HepG2 (cell line): ENCODE results near the gene EFS. TPM values are rescaled to one million over a fixed set of nuclear protein-coding genes. Genes with fewer than 3 reads are reported as not detected.

Source experiments
- ARHGAP35 ChIP-seq: sonication (generic); formaldehyde crosslinking; IDR thresholded peaks from 2 replicates; pipeline ENCODE4 v1.9.0; 2022; ENCODE audit warnings: mild to moderate bottlenecking, inconsistent platforms, moderate library complexity, missing genetic modification reagents, borderline replicate concordance
- FIP1L1 ChIP-seq: fragments of 200-400 bp; formaldehyde crosslinking; IDR thresholded peaks from 2 replicates; pipeline ENCODE4 v1.6.1; 2018; ENCODE audit warnings: low read depth, mild to moderate bottlenecking, low read length, moderate library complexity, borderline replicate concordance; ENCODE audit not compliant: insufficient read depth
- HOXA3 ChIP-seq: sonication (generic); formaldehyde crosslinking; IDR thresholded peaks from 2 replicates; pipeline ENCODE4 v1.5.0; 2020; ENCODE audit warnings: missing genetic modification reagents
- IRF2 ChIP-seq: IDR thresholded peaks from 2 replicates; pipeline ENCODE4 v1.6.1; 2018; ENCODE audit warnings: missing genetic modification reagents, missing compliant biosample characterization
- MTA1 ChIP-seq: sonication (generic); formaldehyde crosslinking; IDR thresholded peaks from 2 replicates; pipeline ENCODE4 v1.4.0; 2020; ENCODE audit warnings: missing genetic modification reagents, mild to moderate bottlenecking, borderline replicate concordance
- NR2F6 ChIP-seq, 2 experiments: IDR thresholded peaks; 2 replicates each; pipeline ENCODE4 v1.6.1; 2016; ENCODE audit warnings: antibody characterized with exemption in 1 of 2, mild to moderate bottlenecking in 1 of 2
- PRPF4 ChIP-seq: fragments of 200-400 bp; formaldehyde crosslinking; IDR thresholded peaks from 2 replicates; pipeline ENCODE4 v1.6.1; 2016; ENCODE audit warnings: low read length, low read depth; ENCODE audit not compliant: poor library complexity, severe bottlenecking
- SALL2 ChIP-seq: sonication (generic); formaldehyde crosslinking; IDR thresholded peaks from 2 replicates; pipeline ENCODE4 v1.8.1; 2023; ENCODE audit warnings: mild to moderate bottlenecking, missing genetic modification reagents, inconsistent platforms
- THAP11 ChIP-seq: IDR thresholded peaks from 2 replicates; pipeline ENCODE4 v1.6.1; 2016; ENCODE audit warnings: missing biosample characterization, missing genetic modification reagents
- YEATS2 ChIP-seq: sonication (generic); formaldehyde crosslinking; IDR thresholded peaks from 2 replicates; pipeline ENCODE4 v1.4.0; 2020; ENCODE audit warnings: missing genetic modification reagents, borderline replicate concordance
- ZNF138 ChIP-seq: sonication (generic); formaldehyde crosslinking; IDR thresholded peaks from 2 replicates; pipeline ENCODE4 v1.5.0; 2020; ENCODE audit warnings: mild to moderate bottlenecking, low read depth, missing genetic modification reagents
- ZNF343 ChIP-seq: sonication (generic); formaldehyde crosslinking; IDR thresholded peaks from 2 replicates; pipeline ENCODE4 v1.4.0; 2020; ENCODE audit warnings: mild to moderate bottlenecking, missing genetic modification reagents
- ZNF614 ChIP-seq: IDR thresholded peaks from 2 replicates; pipeline ENCODE4 v1.6.1; 2018; ENCODE audit warnings: missing biosample characterization, missing genetic modification reagents, inconsistent platforms, borderline replicate concordance
- ZNF660 ChIP-seq: sonication (generic); formaldehyde crosslinking; IDR thresholded peaks from 2 replicates; pipeline ENCODE4 v1.5.1; 2020; ENCODE audit warnings: mild to moderate bottlenecking, low read depth, missing genetic modification reagents, borderline replicate concordance
- ZNF713 ChIP-seq: sonication (generic); formaldehyde crosslinking; IDR thresholded peaks from 2 replicates; pipeline ENCODE4 v1.4.0; 2020; ENCODE audit warnings: mild to moderate bottlenecking, missing genetic modification reagents
- ZNF788 ChIP-seq: sonication (generic); formaldehyde crosslinking; IDR thresholded peaks from 2 replicates; pipeline ENCODE4 v1.5.0; 2020; ENCODE audit warnings: mild to moderate bottlenecking, missing genetic modification reagents, borderline replicate concordance
- polyA plus RNA-seq, 8 experiments: library from polyadenylated mRNA; depleted of rRNA in 3 of 8; stranded (reverse) in 7 of 8; unstranded in 1 of 8; fragments of >200 nt; fragmentation: Illumina TruSeq in 4 of 8; extraction: Trizol in 4 of 8; gene quantifications; 2 replicates each; pipeline versions ENCODE4 v1.2.1 to v1.2.3, GENCODE V29; 2011 to 2016; ENCODE audit warnings: low read depth in 4 of 8, missing spikeins in 1 of 8, mixed read lengths in 1 of 8; ENCODE audit not compliant: insufficient read depth in 1 of 8
- total RNA-seq, 5 experiments: library from RNA; depleted of rRNA; stranded (reverse); fragments of >200 nt; fragmentation: Illumina TruSeq; extraction: Trizol; gene quantifications; 2 replicates each; pipeline ENCODE4 v1.2.3, GENCODE V29; 2016; ENCODE audit warnings: low read depth in 1 of 5
- TF ChIP-seq, protein P1 (sequence below), 2 experiments: fragments of 450-650 bp in 1 of 2; sonication (generic) in 1 of 2; formaldehyde crosslinking; IDR thresholded peaks; 2 replicates each; pipeline versions ENCODE4 v1.5.0 to v1.8.0; 2020 to 2022; ENCODE audit warnings: mild to moderate bottlenecking in 1 of 2, missing genetic modification reagents in 1 of 2
- TF ChIP-seq, protein P2 (sequence below): sonication (generic); formaldehyde crosslinking; IDR thresholded peaks from 2 replicates; pipeline ENCODE4 v1.4.0; 2020; ENCODE audit warnings: missing genetic modification reagents
- TF ChIP-seq, protein P3 (sequence below): IDR thresholded peaks from 2 replicates; pipeline ENCODE4 v1.6.1; 2012; ENCODE audit warnings: low read depth, low read length, improper control_type of control experiment
- TF ChIP-seq, protein P4 (sequence below): IDR thresholded peaks from 2 replicates; pipeline ENCODE4 v1.6.1; 2016; ENCODE audit warnings: missing compliant biosample characterization, missing genetic modification reagents, borderline replicate concordance
- TF ChIP-seq, protein P5 (sequence below): sonication (generic); formaldehyde crosslinking; IDR thresholded peaks from 2 replicates; pipeline ENCODE4 v1.8.1; 2023; ENCODE audit warnings: missing genetic modification reagents, inconsistent platforms, borderline replicate concordance

Gene EFS
- total and polyA plus RNA-seq, 2 of the 13 experiments (the other 11 are each of a cell fraction or from before 2014, with no cell fraction given): not detected

DNA sequence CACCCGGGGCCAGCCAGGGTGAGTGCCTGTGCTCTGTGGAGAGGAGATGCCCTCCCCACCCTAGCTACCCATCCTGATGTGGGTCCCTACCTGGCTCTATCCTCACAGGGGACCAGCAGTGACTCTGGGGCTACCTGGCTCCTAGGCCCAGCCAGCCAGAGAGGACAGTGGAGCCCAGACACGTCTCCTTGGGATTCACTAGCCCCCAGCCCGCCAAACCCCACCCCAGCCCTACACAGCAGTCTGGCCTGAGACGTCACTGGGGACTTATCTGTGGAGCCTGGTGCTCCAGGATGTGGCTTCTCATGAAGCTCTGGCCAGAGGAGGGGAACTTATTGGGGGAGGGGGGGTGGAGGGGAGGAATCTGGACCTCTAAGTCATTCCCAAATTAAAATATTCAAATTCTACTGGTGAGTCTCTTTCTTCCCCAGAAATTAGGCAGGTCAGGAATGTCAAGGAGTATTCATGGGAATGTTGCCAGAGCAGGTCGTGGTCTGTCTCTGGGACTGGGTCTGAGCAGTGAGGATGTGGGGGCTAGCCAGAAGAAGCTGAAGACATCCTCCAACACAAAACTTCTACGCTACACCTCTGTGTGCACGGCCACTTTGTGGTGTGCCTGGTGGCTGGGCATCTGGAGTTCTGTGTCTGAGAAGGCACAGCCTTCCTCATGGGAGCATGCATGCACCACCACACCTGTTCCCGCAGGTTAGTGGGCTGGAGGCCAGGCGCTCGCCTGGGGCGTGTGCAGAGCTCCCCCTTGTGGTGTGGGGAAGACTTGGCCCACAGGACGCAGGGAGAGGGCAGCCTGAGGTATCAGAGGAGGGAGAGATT, 14.6 kb upstream of the EFS start (continued):
- TF ChIP-seq FIP1L1 (no peak), YEATS2 (CRISPR knock-in tag) (peak; percentile 73), MTA1 (CRISPR knock-in tag) (no peak), PRPF4 (no peak), IRF2 (CRISPR knock-in tag) (peak; percentile 72; the same call in 1 of the 2 replicates), ARHGAP35 (0 out of 2 replicates have a peak, but pooled peaks have one; percentile 67), ZNF138 (CRISPR knock-in tag) (no peak), SALL2 (CRISPR knock-in tag) (no peak; the same call in 1 of the 2 replicates), THAP11 (CRISPR knock-in tag) (peak; percentile 68), ZNF660 (CRISPR knock-in tag) (no peak), ZNF713 (CRISPR knock-in tag) (no peak), NR2F6 (IDR thresholded peaks at IDR 0.05) (no peak), NR2F6 (CRISPR knock-in tag; IDR thresholded peaks at IDR 0.05) (no peak), ZNF343 (CRISPR knock-in tag) (no peak), HOXA3 (peak; percentile 55; the same call in 1 of the 2 replicates), ZNF788 (CRISPR knock-in tag) (peak; percentile 47; the same call in 1 of the 2 replicates), ZNF614 (CRISPR knock-in tag) (peak; percentile 75; the same call in 1 of the 2 replicates)
- TF ChIP-seq, protein P1, sequence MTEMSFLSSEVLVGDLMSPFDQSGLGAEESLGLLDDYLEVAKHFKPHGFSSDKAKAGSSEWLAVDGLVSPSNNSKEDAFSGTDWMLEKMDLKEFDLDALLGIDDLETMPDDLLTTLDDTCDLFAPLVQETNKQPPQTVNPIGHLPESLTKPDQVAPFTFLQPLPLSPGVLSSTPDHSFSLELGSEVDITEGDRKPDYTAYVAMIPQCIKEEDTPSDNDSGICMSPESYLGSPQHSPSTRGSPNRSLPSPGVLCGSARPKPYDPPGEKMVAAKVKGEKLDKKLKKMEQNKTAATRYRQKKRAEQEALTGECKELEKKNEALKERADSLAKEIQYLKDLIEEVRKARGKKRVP (CRISPR knock-in tag; IDR thresholded peaks at IDR 0.05): no peak
- TF ChIP-seq, protein P2, sequence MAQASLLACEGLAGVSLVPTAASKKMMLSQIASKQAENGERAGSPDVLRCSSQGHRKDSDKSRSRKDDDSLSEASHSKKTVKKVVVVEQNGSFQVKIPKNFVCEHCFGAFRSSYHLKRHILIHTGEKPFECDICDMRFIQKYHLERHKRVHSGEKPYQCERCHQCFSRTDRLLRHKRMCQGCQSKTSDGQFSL (CRISPR knock-in tag): 0 out of 2 replicates have a peak, but pooled peaks have one; percentile 61
- TF ChIP-seq, protein P3, sequence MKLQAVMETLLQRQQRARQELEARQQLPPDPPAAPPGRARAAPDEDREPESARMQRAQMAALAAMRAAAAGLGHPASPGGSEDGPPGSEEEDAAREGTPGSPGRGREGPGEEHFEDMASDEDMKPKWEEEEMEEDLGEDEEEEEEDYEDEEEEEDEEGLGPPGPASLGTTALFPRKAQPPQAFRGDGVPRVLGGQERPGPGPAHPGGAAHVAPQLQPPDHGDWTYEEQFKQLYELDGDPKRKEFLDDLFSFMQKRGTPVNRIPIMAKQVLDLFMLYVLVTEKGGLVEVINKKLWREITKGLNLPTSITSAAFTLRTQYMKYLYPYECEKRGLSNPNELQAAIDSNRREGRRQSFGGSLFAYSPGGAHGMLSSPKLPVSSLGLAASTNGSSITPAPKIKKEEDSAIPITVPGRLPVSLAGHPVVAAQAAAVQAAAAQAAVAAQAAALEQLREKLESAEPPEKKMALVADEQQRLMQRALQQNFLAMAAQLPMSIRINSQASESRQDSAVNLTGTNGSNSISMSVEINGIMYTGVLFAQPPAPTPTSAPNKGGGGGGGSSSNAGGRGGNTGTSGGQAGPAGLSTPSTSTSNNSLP: no peak
- TF ChIP-seq, protein P4, sequence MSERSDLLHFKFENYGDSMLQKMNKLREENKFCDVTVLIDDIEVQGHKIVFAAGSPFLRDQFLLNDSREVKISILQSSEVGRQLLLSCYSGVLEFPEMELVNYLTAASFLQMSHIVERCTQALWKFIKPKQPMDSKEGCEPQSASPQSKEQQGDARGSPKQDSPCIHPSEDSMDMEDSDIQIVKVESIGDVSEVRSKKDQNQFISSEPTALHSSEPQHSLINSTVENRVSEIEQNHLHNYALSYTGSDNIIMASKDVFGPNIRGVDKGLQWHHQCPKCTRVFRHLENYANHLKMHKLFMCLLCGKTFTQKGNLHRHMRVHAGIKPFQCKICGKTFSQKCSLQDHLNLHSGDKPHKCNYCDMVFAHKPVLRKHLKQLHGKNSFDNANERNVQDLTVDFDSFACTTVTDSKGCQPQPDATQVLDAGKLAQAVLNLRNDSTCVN: peak; percentile 82; the same call in 1 of the 2 replicates
- TF ChIP-seq, protein P5, sequence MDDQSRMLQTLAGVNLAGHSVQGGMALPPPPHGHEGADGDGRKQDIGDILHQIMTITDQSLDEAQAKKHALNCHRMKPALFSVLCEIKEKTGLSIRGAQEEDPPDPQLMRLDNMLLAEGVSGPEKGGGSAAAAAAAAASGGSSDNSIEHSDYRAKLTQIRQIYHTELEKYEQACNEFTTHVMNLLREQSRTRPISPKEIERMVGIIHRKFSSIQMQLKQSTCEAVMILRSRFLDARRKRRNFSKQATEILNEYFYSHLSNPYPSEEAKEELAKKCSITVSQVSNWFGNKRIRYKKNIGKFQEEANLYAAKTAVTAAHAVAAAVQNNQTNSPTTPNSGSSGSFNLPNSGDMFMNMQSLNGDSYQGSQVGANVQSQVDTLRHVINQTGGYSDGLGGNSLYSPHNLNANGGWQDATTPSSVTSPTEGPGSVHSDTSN (CRISPR knock-in tag): no peak
